Vagina (tissue), 2 donors: ENCODE results near the gene LDHA.

ENCODE experiments used
- POLR2A ChIP-seq, 2 donors: fragments of 450-650 bp; IDR thresholded peaks; one replicate each; pipeline ENCODE4 v1.6.1; 2017; ENCODE audit warnings: antibody characterized with exemption in 2 of 2, mild to moderate bottlenecking in 2 of 2, moderate library complexity in 2 of 2
- POLR2AphosphoS5 ChIP-seq, 2 donors: sonication (generic); formaldehyde crosslinking; IDR thresholded peaks; one replicate each; pipeline ENCODE4 v1.9.0; 2017; ENCODE audit warnings: antibody characterized with exemption in 2 of 2, mild to moderate bottlenecking in 2 of 2, low read depth in 1 of 2; ENCODE audit not compliant: insufficient read depth in 1 of 2
- TF ChIP-seq, protein P1 (sequence below), 3 experiments: fragments of 450-650 bp in 2 of 3; fragments of 200-600 bp in 1 of 3; sonication (generic) in 1 of 3; IDR thresholded peaks; one replicate each; pipeline ENCODE4 v1.5.1; 2017 to 2019; ENCODE audit warnings: antibody characterized with exemption in 3 of 3, mild to moderate bottlenecking in 2 of 3, moderate library complexity in 2 of 3

DNA sequence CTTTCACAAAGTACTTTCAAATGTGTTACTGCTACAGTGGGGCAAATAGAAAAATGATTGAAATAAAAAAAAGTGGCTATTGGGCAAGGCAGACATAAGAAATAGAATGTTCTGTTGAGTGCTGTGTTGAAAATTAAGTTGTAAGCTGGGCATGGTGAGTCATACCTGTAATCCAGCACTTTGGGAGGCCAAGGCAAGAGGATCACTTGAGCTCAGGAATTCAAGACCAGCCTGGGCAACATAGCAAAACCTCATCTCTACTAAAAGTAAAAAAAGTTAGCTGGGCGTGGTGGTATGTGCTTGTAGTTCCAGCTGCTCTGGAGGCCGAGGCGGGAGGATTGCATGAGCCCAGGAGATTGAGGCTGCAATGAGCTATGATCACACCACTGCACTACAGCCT lies 26.9 kb upstream of the LDHA start:
- TF ChIP-seq, protein P1, sequence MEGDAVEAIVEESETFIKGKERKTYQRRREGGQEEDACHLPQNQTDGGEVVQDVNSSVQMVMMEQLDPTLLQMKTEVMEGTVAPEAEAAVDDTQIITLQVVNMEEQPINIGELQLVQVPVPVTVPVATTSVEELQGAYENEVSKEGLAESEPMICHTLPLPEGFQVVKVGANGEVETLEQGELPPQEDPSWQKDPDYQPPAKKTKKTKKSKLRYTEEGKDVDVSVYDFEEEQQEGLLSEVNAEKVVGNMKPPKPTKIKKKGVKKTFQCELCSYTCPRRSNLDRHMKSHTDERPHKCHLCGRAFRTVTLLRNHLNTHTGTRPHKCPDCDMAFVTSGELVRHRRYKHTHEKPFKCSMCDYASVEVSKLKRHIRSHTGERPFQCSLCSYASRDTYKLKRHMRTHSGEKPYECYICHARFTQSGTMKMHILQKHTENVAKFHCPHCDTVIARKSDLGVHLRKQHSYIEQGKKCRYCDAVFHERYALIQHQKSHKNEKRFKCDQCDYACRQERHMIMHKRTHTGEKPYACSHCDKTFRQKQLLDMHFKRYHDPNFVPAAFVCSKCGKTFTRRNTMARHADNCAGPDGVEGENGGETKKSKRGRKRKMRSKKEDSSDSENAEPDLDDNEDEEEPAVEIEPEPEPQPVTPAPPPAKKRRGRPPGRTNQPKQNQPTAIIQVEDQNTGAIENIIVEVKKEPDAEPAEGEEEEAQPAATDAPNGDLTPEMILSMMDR (IDR thresholded peaks at IDR 0.05), result no peak
- TF ChIP-seq POLR2AphosphoS5 (IDR thresholded peaks at IDR 0.05; ENCODE audit: insufficient read depth in 1 of 2, low read depth in 1 of 2) (no peak), POLR2A (IDR thresholded peaks at IDR 0.05) (no peak)
